GM20000 (cell line): Measurements from ENCODE around the gene FIS1.
"Not testable (repeated sequence)": the region's sequence is repeated elsewhere in the genome, so short reads cannot be mapped to it uniquely, and the experiment has no call there.

Experiments used
- DNase-seq: peaks from one replicate; pipeline ENCODE4 v3.0.0; 2012; ENCODE audit warnings: low spot score
- CTCF ChIP-seq: IDR thresholded peaks from 2 replicates; pipeline ENCODE4 v1.5.1; 2012; ENCODE audit warnings: mild to moderate bottlenecking, control low read depth; ENCODE audit errors: extremely low read depth, missing control alignments

FIS1 gene

DNA sequence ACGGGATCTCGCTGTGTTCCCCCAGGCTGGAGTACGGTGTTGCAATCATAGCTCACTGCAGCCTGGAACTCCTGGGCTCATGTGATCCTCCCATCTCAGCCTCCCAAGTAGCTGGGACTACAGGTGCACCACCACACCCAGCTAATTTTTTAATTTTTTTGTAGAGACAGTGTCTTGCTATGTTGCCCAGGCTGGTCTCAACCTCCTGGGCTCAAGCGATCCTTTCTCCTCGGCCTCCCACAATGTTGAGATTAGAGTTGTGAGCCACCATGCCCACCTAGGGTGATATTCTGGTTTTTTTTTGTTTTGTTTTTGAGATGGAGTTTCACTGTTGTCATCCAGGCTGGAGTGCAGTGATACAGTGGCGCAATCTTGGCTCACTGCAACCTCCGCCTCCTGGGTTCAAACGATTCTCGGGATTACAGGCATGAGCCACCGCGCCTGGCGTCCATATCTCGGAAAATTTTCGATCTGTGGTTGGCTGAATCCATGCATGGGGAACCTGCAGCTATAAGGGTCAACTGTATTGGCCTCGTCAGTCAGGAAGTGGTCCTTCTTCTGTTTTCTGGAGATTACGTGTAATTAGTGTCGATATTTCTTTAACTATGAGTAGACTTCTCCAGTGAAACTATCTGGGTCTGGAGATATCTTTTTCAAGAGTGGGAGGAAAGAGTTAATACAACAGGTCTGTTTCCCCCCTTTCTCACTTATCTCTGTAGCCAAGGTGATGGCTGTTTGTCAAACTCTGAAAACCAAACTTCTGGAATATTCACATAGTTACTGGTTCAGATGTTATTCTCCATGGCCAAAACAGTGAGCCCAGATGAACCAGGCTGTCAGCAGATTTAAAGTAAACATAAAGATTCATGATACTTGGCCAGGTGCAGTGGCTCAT lies 21.0 kb upstream of the FIS1 start:
- TF ChIP-seq CTCF, result no peak
- DNase-seq, result no peak

- not testable (repeated sequence) for DNase-seq
Observed at GRCh38 chr7:101264102-101264706, 19.3 kb upstream of the FIS1 start.

GRCh38 chr7:101258243-101258731 lies 13.4 kb upstream of the FIS1 start:
- TF ChIP-seq CTCF, result no peak
- DNase-seq, result no peak

DNA sequence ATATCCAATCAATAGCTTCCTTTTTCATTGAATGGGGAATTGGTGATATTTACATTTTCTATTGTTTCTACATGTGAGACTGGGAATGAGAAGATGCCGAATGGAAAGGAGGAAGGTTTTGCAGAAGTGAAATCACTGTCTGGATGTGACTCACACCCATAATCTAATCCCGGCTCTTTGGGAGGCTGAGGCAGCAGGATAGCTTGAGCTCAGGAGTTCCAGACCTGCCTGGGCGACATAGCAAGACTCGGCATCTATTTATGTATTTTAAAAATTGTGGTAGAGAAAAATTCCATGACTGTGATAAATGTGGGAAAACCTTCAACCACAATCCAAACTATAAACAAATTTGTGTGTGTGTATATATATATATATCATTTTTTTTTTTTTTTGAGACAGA lies 10.9 kb upstream of the FIS1 start:
- no peak for TF ChIP-seq CTCF
- DNase-seq, result no peak

DNA sequence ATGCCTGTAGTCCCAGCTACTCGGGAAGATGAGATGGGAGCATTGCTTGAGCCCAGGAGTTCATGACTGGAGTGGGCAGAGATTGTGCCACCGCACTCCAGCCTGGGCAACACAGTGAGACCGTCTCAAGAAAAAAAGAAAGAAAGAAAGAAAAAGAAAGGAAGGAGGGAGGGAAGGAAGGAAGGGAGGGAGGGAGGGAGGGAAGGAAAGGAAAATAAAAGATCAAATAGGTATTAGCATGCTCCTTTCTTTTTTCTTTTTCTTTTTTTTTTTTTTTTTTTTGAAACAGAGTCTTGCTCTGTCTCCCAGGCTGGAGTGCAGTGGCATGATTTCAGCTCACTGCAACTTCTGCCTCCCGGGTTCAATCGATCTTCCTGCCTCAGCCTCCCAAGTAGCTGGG lies 8.3 kb upstream of the FIS1 start:
- not testable (repeated sequence) for DNase-seq

GRCh38 chr7:101251871-101252659 lies 7.2 kb upstream of the FIS1 start:
- no peak for TF ChIP-seq CTCF
- peak; percentile 94 for DNase-seq

GRCh38 chr7:101250324-101250723 lies 5.4 kb upstream of the FIS1 start:
- DNase-seq, result peak; percentile 51

More at GRCh38 chr7:101250324-101250723, 5.4 kb upstream of the FIS1 start:
- no peak for TF ChIP-seq CTCF
